PC-3 (cell line): ENCODE data around the gene PARN. TPM values are rescaled to one million over a fixed set of nuclear protein-coding genes. Genes with fewer than 3 reads are reported as not detected.

Experiments used
- ATAC-seq: fragments of 200-7000 bp; cut with Tn5 transposase; 2 replicates; pipeline ENCODE4 v1.9.1; 2020; ENCODE audit warnings: mild to moderate bottlenecking, moderate library complexity
- BruUV-seq: library from RNA; stranded (reverse); fragments of 400-500 nt; replicated peaks from 2 replicates; lab custom pipeline; 2021; lab: Mats Ljungman, UMichigan
- CTCF ChIA-PET: fragments of 300-600 bp; sonication (Branson Sonifier 250); formaldehyde crosslinking; loops from one replicate; lab custom pipeline; 2022; ENCODE audit warnings: antibody characterized with exemption; lab: Charles Lee
- POLR2A ChIA-PET: fragments of 300-600 bp; sonication (Branson Sonifier 250); formaldehyde crosslinking; loops from one replicate; lab custom pipeline; 2022; ENCODE audit warnings: antibody characterized with exemption; ENCODE audit not compliant: unreplicated experiment; lab: Charles Lee
- DNase-seq: peaks from one replicate; pipeline ENCODE4 v3.0.0-alpha.2; 2015
- H2AFZ ChIP-seq: fragments of 300-600 bp; sonication (generic); 2 replicates; pipeline ENCODE4 v1.6.0; 2016; ENCODE audit warnings: antibody characterized with exemption, low read length
- H3F3A ChIP-seq: fragments of 300-600 bp; sonication (generic); one replicate; pipeline ENCODE4 v1.6.0; 2017; ENCODE audit warnings: antibody characterized with exemption, low read length, control low read depth, mild to moderate bottlenecking; ENCODE audit not compliant: unreplicated experiment
- H3K27ac ChIP-seq: fragments of 300-600 bp; sonication (generic); 2 replicates; pipeline ENCODE4 v1.5.1; 2016; ENCODE audit warnings: mild to moderate bottlenecking, low read length
- H3K27me3 ChIP-seq: fragments of 300-600 bp; sonication (generic); 2 replicates; pipeline ENCODE4 v1.6.1; 2016; ENCODE audit warnings: low read length, mixed read lengths
- H3K36me3 ChIP-seq: fragments of 300-600 bp; sonication (generic); 2 replicates; pipeline ENCODE4 v1.6.1; 2016; ENCODE audit warnings: low read depth, mixed run types, low read length, mixed read lengths
- H3K4me1 ChIP-seq: fragments of 300-600 bp; sonication (generic); 2 replicates; pipeline ENCODE4 v1.5.1; 2016; ENCODE audit warnings: low read length; ENCODE audit not compliant: insufficient read depth
- H3K4me2 ChIP-seq: fragments of 300-600 bp; sonication (generic); 2 replicates; pipeline ENCODE4 v1.6.0; 2016; ENCODE audit warnings: low read length
- H3K4me3 ChIP-seq: fragments of 300-600 bp; sonication (generic); 2 replicates; pipeline ENCODE4 v1.5.1; 2016; ENCODE audit warnings: mild to moderate bottlenecking, low read length, mixed read lengths
- H3K79me2 ChIP-seq: fragments of 300-600 bp; sonication (generic); 2 replicates; pipeline ENCODE4 v1.6.1; 2017; ENCODE audit warnings: low read length, mixed read lengths
- H3K9ac ChIP-seq: fragments of 300-600 bp; sonication (generic); 2 replicates; pipeline ENCODE4 v1.6.0; 2016; ENCODE audit warnings: mild to moderate bottlenecking, low read length
- H3K9me2 ChIP-seq: fragments of 300-600 bp; sonication (generic); replicated peaks from 2 replicates; pipeline ENCODE4 v1.6.1; 2016; ENCODE audit warnings: mixed run types, low read length, mixed read lengths
- H3K9me3 ChIP-seq: fragments of 300-600 bp; sonication (generic); 2 replicates; pipeline ENCODE4 v1.6.1; 2016; ENCODE audit warnings: low read length, mixed read lengths
- H4K20me1 ChIP-seq: fragments of 300-600 bp; sonication (generic); 2 replicates; pipeline ENCODE4 v1.6.1; 2016; ENCODE audit warnings: low read length, mixed read lengths
- CTCF ChIP-seq: fragments of 300-600 bp; sonication (generic); conservative IDR thresholded peaks from 2 replicates; pipeline ENCODE4 v1.5.1; 2017; ENCODE audit warnings: antibody characterized with exemption, low read depth, mild to moderate bottlenecking, low read length
- EZH2 ChIP-seq: fragments of 300-600 bp; sonication (generic); IDR thresholded peaks from one replicate; pipeline ENCODE4 v1.6.1; 2017; ENCODE audit warnings: antibody characterized with exemption, mild to moderate bottlenecking, low read length; ENCODE audit not compliant: unreplicated experiment
- EZH2phosphoT487 ChIP-seq: fragments of 300-600 bp; sonication (generic); IDR thresholded peaks from 2 replicates; pipeline ENCODE4 v1.6.1; 2018; ENCODE audit warnings: mild to moderate bottlenecking, antibody characterized with exemption, low read length, borderline replicate concordance
- intact Hi-C: fragments of 100-400 bp; cut with micrococcal nuclease; formaldehyde crosslinking; loops from 2 replicates; pipeline ENCODE4 v1.9.0; 2023
- total RNA-seq: library from RNA; depleted of rRNA; stranded (reverse); fragments of >200 nt; gene quantifications from 2 replicates; pipeline ENCODE4 v1.2.3, GENCODE V29; 2014

The PARN gene
- total RNA-seq, 1 experiment from 2014 or later: 34.7 TPM

DNA sequence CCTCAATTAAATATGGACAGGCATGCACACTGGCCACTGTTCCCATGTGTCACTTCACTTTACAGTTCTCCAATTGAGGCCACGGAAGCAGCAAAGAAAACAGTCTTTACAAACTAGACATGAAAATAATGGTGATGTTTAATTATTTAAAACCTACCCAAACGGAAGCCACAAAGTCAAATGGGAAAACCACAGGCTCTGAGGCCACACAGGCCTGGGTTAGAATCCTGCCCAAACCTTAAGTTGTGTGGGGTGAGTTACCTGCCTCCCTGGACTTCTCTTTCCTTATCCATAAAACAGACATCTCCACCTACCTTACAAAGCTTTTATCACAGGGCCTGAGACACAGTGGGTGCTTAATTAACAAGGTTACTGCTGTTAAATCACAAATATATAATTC lies 137.4 kb downstream of the PARN start:
- CTCF ChIA-PET: no interaction called here
- no peak for ATAC-seq
- no peaks in the 10 kb centered on the region for H3K79me2 ChIP-seq
- H3K4me3 ChIP-seq: no peak overlapping the region
- TF ChIP-seq CTCF: no peak
- no peak for TF ChIP-seq EZH2phosphoT487
- no peak for TF ChIP-seq EZH2
- H3K4me2 ChIP-seq: no peak overlapping the region
- no TSS peak for BruUV-seq
- intact Hi-C loops: no loop called here
- H4K20me1 ChIP-seq: no peaks in the 10 kb centered on the region
- H2AFZ ChIP-seq: no peak overlapping the region
- no peaks in the 10 kb centered on the region for H3K36me3 ChIP-seq
- no peaks in the 10 kb centered on the region for H3F3A ChIP-seq
- no peaks in the 10 kb centered on the region for H3K27me3 ChIP-seq
- no peaks in the 10 kb centered on the region for H3K9me2 ChIP-seq
- H3K9me3 ChIP-seq: no peaks in the 10 kb centered on the region
- H3K9ac ChIP-seq: no peak overlapping the region
- no peak for DNase-seq
- POLR2A ChIA-PET: no interaction called here
- peaks cover 7% of the 10 kb centered on the region; the same call in 1 of the 2 replicates for H3K4me1 ChIP-seq
- H3K27ac ChIP-seq: no peak overlapping the region

GRCh38 chr16:14491861-14492529 lies 138.1 kb downstream of the PARN start:
- H2AFZ ChIP-seq: no peak overlapping the region
- H3K27me3 ChIP-seq: no peaks in the 10 kb centered on the region
- no peak overlapping the region for H3K4me2 ChIP-seq
- no peak for DNase-seq
- no peak overlapping the region for H3K9ac ChIP-seq
- H4K20me1 ChIP-seq: no peaks in the 10 kb centered on the region
- peaks cover 10% of the 10 kb centered on the region; the same call in 1 of the 2 replicates for H3K4me1 ChIP-seq
- ChIA-PET CTCF (no interaction called here), POLR2A (no interaction called here)
- H3K4me3 ChIP-seq: no peak overlapping the region
- H3K36me3 ChIP-seq: no peaks in the 10 kb centered on the region
- intact Hi-C loops: no loop called here
- no peaks in the 10 kb centered on the region for H3K79me2 ChIP-seq
- TF ChIP-seq EZH2 (no peak), EZH2phosphoT487 (no peak), CTCF (no peak)
- ATAC-seq: no peak
- no peaks in the 10 kb centered on the region for H3K9me3 ChIP-seq
- no TSS peak for BruUV-seq
- H3K27ac ChIP-seq: no peak overlapping the region
- no peaks in the 10 kb centered on the region for H3F3A ChIP-seq
- no peaks in the 10 kb centered on the region for H3K9me2 ChIP-seq

DNA sequence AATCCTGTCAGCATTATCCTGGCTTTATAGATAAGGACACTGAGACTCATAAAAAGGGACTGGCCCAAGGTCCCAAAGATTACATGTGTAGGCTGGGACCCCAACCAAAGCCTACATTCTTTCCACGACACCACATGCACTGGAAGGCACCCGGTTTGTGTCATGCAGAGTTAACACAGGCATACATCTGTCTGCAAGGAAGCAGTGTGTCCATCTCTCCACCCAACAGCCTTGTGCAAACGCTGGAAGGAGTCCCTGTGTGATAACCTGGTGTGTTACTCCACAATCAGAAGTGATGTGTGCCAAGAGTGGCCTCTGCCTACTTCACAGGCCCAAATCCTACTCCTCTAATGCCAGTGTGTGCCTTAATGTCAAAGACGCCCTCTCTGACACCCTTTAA lies 139.8 kb downstream of the PARN start:
- no peak for ATAC-seq

More for the DNA sequence above, 139.8 kb downstream of the PARN start:
- DNase-seq: no peak
- CTCF ChIA-PET: no interaction called here
- Histone ChIP-seq H2AFZ (no peak overlapping the region), H3K9me3 (no peaks in the 10 kb centered on the region), H3K9ac (no peak overlapping the region), H4K20me1 (no peaks in the 10 kb centered on the region), H3K4me3 (no peak overlapping the region), H3K27me3 (no peaks in the 10 kb centered on the region), H3F3A (no peaks in the 10 kb centered on the region), H3K36me3 (no peaks in the 10 kb centered on the region), H3K27ac (no peak overlapping the region), H3K4me1 (peaks cover 20% of the 10 kb centered on the region), H3K4me2 (no peak overlapping the region), H3K9me2 (no peaks in the 10 kb centered on the region), H3K79me2 (no peaks in the 10 kb centered on the region)
- intact Hi-C loops: no loop called here
- TF ChIP-seq EZH2 (no peak), CTCF (no peak), EZH2phosphoT487 (no peak)
- no TSS peak for BruUV-seq
- POLR2A ChIA-PET: no interaction called here
